NCI-H1092 (cell line): ENCODE measurements around the gene FGF14.
"Not testable (repeated sequence)": the region's sequence is repeated elsewhere in the genome, so short reads cannot be mapped to it uniquely, and the experiment has no call there.

Source experiments
- DNase-seq: peaks from one replicate; lab custom pipeline; 2025; lab: John Stamatoyannopoulos, UW

The FGF14 gene

DNA sequence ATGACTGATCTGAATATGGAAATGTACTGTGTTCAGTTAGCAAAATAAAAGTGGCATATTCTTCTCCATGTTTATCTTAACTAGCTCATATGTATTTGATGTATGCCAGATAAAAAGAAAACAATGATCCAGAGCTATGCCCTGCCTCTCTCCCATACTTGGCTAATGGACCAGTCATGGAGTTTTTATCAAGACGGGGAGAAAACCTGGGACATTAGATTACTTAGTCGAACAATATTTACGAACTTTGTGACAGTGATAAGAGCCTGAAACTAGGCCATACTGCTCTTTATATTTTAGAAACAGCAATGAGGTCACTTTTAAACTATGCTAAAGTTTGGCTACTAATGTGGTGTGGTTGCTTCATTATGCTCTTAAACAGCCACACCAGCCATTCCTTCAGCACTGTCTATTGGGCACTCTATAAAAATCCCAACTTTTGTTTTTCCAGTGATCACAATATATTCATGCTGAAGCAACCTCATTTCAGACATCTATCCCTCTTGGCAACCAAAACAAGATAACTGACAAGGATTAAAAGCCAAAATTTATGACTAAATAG lies 265.0 kb downstream of the FGF14 start:
- DNase-seq, result no peak

DNA sequence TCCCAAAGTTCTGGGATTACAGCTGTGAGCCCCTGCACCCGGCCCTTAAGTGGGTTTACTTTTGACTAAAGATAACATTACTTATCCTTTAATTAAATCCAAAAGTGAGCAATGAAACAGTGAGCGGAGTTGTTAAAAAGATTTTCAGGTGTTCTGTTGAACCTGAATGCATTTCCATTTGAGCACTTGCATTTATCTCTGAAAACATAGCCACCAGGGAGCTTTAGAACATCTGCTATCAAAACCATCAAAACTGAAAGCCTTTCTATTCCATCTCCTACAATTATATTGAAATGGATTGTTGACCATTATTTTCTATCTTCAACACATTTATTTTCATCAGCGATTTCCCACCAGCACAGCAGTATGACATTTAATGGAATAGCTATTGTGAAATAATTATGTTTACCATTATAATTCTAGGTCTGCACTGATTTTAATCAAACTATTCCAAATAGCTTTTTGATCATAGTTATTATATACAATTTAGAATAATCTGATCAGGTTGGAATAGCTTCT lies 269.0 kb downstream of the FGF14 start:
- peak; percentile 38 for DNase-seq

DNA sequence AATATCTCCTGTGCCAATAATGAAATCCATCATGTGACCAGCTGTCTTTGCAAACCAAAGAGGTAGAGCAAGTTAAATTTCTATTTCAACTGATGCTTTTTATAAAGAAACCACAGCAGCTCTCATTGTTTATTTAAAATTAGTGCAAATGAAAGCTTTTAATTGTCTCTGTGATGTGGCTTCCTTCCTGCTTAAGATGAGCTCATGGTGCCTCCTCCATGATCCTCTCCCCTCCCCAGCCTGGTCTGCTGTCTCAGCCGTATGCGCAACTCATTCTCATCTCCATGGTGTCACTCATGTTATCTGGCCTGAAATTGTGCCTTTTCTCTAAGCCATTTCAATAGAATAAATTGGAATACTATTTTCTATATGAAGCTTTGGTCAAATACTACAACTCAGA lies 270.6 kb downstream of the FGF14 start:
- DNase-seq, result no peak

DNA sequence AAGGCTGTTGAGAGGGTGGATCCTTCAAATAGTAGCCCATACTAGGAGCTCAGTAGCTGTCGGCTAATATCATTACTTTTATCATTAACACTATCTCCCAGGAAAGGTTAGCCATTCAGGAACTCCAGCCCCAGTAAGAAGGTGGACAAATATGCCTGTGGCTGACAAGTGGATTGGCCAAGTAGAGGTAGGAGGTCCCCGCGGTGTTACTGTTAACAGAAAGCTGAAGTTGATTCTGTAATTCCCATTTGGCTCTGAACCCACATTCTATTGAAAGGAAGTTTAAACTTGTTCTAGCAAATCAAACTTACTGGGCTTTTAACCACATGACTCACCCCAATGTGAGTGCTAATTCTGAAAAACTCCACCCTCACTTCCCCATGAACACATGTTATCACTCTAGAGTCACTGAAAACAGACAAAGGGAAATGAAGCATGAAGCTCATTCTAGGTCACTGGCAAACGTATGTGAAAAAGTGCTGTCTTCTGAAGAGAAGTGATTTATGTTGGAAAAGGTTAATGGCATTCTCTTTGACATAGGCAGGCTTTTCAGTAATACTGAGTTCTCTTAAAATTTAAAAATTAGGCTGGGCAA lies 273.5 kb downstream of the FGF14 start:
- no peak for DNase-seq

DNA sequence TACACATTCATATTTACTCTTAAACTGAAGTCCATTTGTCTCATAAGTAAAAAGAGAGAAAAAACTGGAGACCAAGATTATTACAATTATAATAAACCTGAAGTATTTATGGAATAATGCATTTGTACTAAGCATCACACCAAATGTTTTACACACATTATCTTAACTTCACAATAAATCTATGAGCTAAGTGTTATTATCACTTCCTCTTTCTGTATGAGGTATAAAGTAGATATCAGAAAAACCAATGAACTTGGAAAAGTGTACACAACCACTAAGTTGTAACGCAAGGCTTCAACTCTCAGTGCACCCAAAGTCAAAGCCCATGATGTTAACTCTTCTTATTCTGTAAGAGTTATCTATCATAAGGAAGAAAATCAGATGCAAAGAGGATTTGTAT lies 274.7 kb downstream of the FGF14 start:
- no peak for DNase-seq

DNA sequence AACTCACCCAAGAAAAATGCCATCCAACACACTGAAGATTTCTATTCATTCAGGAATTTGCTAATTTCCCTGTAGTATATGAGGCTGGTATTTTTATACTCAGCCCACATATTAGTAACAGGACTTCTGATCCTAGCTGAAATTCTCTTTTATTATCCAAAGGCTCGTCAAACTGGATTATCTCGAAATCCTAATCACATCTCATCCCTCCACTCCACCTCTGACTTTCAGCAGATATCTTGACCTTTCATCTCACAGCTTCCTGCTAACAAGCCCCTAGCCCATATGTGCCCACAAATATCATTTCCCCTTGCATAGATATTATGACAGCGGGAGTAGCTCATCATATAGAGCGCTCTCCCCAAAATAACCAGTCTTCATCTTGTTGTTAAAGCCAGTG lies 279.7 kb downstream of the FGF14 start:
- no peak for DNase-seq

DNA sequence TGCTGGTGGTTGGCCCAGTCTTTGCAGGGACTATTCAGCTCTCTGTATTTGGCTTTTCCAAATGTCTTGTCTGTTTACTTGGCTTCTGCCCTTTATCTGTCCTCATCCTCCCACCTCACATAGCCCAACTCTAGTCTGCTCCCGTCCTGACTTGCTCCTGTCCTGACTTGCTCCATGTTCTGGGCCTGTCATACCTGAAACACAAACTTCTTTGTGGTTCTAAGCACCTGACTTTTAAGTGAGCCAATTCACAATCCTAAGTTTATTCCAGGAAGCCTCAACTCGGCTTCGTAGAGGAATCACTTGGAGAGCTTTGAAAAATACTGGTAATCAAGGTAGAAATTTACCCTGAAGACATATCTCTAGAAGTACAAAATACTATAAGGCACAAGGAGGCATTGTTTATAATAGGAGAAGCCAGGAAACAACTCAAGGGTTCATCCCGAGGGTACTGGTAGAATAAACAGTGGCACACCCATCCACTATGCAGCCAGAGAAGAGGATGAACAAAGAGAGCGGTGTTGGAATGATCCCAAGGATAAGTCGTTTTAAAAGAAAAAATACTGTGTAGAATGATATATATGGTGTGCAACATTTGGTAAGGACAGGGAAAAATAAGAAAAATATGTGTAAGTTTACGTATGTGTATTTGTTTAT lies 284.5 kb downstream of the FGF14 start:
- no peak for DNase-seq

DNA sequence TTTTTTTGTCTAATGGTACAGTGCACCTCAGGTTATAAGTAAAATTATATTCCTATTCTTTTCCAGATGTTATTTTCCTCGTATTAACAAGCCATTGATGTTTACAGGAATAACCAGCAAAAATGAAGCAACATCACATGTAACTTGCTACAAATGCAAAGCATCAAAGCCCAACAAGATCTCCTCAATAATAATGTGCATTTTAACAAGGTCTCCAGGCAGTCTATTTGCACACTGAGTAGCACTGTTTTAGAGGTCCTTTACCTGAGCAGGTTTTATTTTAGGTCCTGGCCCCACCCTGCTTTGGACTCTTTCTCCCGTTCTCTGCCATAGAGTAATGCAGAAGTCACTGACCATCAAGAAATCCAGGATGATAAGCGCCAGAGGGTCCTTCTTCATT lies 298.4 kb downstream of the FGF14 start:
- DNase-seq, result no peak

DNA sequence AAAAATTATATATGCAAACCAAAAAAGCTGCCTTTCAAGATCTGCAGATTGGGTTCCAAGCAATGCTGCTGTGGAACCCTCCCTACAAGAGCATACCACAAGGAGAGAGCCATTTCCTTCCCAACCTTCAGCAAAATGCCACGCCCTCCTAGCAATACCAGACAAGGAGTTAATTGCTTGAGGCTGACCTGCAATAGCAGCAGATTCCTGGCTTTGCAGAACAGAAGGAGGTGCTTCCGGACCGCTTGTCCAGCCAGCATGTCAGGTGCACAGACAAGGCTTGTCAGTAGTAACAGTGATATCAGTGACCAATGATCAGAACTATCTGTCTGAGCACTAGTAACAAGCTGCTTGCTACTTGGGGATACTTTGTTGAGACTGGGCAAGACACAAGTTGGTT lies 301.6 kb downstream of the FGF14 start:
- no peak for DNase-seq

DNA sequence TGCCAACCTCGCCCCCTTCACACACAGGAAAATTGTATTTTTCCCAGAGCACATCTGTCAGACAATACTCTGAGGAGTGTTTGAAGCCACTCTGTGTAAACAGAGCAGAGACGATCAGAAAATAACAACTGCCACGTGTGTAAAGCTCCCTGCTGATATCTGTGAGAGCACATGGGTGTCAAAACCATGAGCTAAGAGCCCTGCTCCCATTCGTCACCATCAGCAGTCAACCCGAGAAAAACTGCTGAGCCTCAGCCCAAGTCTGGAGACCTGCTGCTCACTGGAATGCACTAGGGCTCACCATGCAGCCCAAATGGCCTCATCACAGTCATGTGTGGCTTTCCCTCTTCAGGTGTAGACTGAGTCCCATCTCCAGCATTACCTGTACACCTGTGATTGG lies 304.1 kb downstream of the FGF14 start:
- DNase-seq, result peak; percentile 11

DNA sequence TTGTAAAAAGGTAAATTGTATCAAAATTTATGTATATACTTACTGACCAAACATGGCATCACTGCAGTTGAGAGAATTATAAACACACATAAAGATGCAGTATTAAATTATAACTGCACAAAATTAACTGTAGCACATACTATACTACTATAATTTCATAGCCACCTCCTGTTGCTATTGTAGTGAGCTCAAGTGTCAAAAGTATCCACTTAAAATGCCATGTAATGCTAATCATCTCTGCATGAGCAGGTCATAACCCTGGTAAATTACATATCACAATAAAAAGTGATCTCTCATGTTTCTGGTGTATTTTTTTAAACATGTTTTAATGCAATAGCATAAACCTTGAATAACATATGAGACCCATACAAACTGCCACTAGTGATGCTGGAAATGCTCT lies 308.6 kb downstream of the FGF14 start:
- not testable (repeated sequence) for DNase-seq

DNA sequence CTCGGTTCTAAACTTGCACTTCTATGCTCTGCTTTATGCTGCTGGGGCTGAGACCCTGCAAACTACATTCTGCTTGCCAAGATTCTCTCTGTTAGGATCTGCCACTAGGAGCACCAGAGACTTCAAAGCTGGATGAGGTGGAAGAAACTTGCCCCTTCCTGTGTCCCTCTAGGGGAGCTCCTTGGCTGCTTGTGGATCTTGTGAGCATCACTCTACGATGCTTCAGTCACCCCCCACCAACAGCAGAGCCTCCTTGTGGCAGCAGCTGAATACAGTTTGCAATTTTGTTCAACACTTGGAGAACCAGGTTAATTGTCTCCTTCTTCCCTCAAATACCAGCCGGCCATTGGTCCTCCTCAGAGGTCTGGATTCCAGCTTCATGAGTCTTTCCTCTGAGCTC lies 310.6 kb downstream of the FGF14 start:
- no peak for DNase-seq

DNA sequence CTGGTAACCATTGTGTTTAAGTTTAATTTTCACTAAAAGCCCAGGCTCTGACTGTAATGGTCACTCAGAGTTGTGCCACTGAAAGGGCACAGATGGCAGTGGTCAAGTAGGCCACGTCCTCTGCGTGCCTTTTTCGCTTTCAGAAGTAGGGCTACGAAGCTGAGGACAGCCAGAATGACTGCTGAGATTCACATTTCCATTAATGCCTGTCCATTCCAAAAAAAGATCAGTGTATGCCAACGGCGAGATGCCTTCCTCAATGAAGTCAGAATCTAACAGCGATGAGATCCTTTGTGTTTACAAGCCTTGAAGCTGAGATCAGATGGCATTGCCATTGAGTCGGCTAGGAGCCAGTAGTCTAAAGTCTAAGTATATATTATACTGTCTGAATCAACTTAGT lies 311.3 kb downstream of the FGF14 start:
- DNase-seq, result no peak

DNA sequence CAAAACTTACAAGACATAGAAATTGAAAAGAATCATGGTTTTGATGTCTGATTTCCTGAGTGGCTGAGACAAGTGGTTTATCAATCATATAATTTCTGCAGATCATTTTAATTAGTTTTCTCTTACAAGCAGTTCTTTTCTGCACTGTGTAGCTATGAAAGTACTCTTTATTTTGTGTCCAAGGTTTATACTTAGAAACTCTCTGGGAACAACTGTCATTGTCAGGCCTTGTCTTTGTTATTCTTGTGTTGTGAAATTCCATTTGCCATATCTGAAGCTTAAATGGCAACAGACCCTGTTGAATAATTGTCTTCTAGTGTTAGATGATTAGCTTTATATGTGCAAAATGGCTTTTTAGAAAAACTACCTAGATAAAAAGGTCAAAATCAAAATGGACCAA lies 312.1 kb downstream of the FGF14 start:
- no peak for DNase-seq

DNA sequence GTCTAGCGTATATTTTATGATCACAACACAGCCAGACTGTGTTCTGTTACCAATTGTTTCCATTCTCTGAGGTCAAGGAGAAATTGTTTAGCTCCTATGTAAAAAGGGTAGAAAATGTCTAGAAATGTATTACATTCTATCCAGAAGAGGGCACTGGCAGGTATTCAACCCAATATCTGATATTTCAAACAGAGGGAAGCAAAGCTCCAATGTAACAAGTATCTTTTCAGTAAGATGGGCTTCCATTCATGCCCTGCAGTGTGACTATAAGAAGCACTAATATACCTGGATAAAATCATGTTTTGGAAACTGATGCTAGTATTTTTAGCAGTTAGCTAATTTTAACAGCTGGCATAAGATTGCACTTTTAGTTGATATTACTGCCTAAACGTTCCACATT lies 312.7 kb downstream of the FGF14 start:
- DNase-seq, result no peak

DNA sequence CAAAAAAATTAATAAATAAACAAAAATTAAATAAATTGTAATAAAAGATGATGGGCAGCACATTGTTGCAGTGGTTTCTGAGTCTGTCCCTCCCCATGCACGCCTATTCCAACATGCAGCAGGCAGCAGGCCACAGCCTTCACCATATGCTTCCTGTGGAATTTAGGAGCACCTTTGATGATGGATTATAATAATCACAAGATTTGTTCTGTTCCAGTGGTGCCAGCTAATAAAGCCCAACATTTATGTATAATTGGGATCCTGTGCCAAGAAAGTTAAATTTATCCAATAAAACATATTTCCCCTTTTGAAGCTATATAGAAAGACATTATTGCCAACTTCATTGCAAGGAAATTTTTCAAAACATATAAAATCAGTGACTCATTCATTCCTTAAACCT lies 328.6 kb downstream of the FGF14 start:
- no peak for DNase-seq

DNA sequence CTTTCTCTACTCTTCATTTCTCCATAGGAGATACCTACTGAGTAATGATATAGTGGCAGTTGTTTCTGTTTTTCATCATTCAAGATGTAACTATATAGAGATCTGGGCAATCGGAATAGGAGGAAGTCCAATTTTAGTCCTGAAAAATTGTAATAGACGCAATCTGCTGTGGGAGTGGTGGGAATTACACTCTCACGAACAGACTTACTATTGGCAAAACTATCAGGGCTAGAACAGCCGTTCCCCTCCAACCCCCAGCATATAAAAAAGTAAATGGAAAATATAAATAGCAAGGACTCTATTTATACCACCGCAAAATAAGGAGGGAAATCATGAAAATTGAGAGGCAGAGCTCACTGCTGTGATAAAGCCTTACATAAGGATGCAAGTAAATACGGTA lies 330.1 kb downstream of the FGF14 start:
- DNase-seq, result no peak

DNA sequence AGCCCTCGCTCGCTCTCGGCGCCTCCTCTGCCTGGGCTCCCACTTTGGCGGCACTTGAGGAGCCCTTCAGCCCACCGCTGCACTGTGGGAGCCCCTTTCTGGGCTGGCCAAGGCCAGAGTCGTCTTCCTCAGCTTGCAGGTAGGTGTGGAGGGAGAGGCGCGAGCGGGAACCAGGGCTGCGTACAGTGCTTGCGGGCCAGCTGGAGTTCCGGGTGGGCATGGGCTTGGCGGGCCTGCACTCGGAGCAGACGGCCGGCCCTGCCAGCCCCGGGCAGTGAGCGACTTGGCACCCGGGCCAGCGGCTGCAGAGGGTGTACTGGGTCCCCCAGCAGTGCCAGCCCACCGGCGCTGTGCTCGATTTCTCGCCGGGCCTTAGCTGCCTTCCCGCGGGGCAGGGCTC lies 333.5 kb downstream of the FGF14 start:
- DNase-seq, result not testable (repeated sequence)

DNA sequence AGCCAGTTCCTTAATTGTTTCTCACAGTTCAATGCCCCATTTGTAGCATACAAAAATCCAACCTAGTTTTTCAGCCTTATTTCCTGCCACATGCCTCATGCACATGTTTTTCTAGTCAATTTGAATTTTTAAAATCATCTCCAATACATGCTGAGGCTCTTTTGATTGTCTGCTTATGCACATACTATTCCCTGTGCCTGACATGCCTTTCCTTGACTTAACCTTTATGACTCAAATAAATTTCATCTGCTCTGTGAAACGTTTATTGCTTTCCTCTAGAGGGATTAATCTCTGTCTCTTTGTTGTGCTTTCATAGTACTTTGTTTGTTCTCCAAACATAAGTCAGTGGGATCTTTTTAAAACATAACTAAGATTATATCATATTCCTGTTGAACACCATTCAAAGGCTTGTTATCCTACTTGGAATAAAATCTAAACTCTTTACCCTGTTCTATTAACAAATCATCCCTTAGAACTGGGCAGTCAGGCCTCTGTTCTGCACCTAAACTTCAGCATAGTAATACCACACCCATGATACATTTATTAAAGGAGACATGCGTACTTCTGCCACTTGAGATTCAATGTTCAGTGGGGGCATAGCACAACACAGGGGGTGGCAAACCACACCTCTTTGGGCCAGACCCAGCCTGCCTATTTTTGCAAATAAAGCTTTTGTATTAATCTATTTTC lies 346.6 kb downstream of the FGF14 start:
- DNase-seq, result no peak

DNA sequence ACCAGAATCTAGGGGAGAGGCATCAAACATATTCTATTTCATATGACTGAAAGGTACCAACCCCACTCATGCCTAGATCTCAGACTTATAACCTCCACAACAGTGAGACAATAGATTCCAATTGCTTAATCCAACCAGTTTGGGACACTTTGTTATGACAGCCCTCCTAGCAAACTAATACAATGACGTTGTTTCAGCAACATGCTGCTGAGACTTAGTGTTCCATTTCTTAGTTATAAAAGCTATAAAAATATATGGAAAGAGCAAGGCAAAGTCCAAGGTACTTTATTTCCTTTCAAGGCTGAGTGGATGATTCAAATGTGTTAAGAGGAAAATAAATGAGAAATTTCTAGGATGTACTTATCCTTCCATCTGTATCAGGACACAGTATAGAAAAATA lies 352.0 kb downstream of the FGF14 start:
- DNase-seq, result no peak

DNA sequence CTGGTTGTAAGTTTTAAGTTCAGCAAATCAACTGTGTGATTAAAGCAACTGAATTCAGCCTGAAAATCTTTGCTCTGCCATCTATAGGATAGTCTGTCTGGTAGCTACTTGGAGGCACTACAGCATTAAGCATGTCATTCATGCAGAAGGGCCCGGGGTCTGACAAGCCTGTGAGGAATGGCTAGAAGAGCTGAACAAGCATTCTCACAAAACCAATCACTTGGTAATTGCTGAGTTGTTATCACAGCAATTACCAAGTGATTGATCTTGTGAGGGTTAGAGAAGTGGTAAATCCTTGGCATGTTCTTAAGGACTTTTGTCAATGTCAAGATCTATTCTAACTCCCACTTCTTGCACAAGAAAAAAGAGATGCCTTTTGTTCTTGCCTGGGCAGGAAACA lies 356.1 kb downstream of the FGF14 start:
- no peak for DNase-seq

DNA sequence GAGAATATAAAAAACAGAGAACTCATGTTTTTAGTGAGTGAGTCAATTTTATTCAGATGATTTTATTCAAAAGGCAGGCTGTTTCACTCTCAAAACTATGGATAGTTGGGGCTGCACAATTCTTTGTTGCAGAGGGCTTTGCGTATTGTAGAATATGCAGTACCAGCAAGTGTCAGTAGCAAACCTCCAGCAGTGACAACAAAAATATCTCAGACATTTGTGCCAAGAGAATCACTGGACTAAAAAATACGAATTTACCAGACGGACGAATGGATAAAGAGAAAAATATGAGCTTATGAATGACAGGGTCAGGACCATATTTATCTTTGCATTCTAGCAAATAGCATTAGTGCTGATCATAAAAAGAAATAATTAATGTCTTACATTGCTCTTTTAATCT lies 359.1 kb downstream of the FGF14 start:
- no peak for DNase-seq

DNA sequence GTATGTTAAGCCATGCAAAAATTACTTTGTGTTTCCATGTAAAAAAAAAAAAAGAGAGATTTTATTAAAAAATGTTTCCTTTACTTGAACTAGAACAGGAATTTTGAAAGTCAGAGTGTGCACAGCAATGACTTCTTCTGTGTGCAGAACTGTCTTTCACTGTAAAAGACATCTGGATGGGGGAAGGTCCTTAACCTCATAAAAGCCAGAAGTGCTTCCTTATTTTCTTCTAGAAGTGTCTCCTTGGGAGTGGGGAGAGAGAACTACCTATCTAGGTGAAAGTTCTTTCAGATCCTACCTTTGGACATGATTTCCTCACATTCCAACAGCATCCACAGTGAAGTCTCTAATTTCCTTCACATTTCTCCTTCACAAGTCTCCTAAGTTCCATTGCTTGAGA lies 360.3 kb downstream of the FGF14 start:
- no peak for DNase-seq
